Endothelial cell of umbilical vein (primary cell): ENCODE results near the gene RNF32. TPM values are rescaled to one million over a fixed set of nuclear protein-coding genes. Genes with fewer than 3 reads are reported as not detected.

ENCODE experiments used
- BruUV-seq: library from RNA; stranded (reverse); fragments of 400-500 nt; replicated peaks from 2 replicates; lab custom pipeline; 2021; lab: Mats Ljungman, UMichigan
- CTCF ChIA-PET: fragments of 300-600, 350-600 bp; sonication (Branson Sonifier 250); formaldehyde crosslinking; loops from one replicate; lab custom pipeline; 2021; ENCODE audit warnings: antibody characterized with exemption, inconsistent platforms; lab: Charles Lee
- POLR2A ChIA-PET: fragments of 300-600, 350-600 bp; sonication (Branson Sonifier 250); formaldehyde crosslinking; loops from one replicate; lab custom pipeline; 2021; ENCODE audit warnings: antibody characterized with exemption, inconsistent platforms; lab: Charles Lee
- DNase-seq: peaks from one replicate; pipeline ENCODE4 v3.0.0-alpha.2; 2011; ENCODE audit warnings: low read depth, low spot score
- FAIRE-seq: peaks from 2 replicates; lab custom pipeline; 2011; peaks lifted over from hg19 to GRCh38; lab: Jason Lieb, UNC
- H2AFZ ChIP-seq: 2 replicates; pipeline ENCODE4 v1.6.0; 2012; ENCODE audit warnings: low read depth, low read length, control low read depth, inconsistent platforms
- H3K27ac ChIP-seq: 2 replicates; pipeline ENCODE4 v1.5.1; 2011; ENCODE audit warnings: low read depth, mild to moderate bottlenecking, control low read depth, low read length, moderate library complexity; ENCODE audit not compliant: insufficient read depth
- H3K27me3 ChIP-seq, 2 experiments: 2 replicates each; pipeline versions ENCODE4 v1.6.0 to v1.6.1; 2011; ENCODE audit warnings: low read length in 2 of 2, mixed read lengths in 1 of 2; ENCODE audit not compliant: control insufficient read depth in 2 of 2, insufficient read depth in 2 of 2
- H3K36me3 ChIP-seq, 2 experiments: 2 replicates in 1 of 2; 3 replicates in 1 of 2; pipeline ENCODE4 v1.5.1; 2011; ENCODE audit warnings: low read length in 2 of 2, mild to moderate bottlenecking in 1 of 2, moderate library complexity in 1 of 2; ENCODE audit not compliant: control insufficient read depth in 2 of 2, insufficient read depth in 2 of 2; ENCODE audit errors: extremely low read depth in 1 of 2
- H3K4me1 ChIP-seq: 3 replicates; pipeline ENCODE4 v1.5.1; 2011; ENCODE audit warnings: mild to moderate bottlenecking, low read length; ENCODE audit not compliant: control insufficient read depth, insufficient read depth; ENCODE audit errors: extremely low read depth
- H3K4me2 ChIP-seq: 2 replicates; pipeline ENCODE4 v1.6.1; 2011; ENCODE audit warnings: low read length, control low read depth, mixed read lengths; ENCODE audit not compliant: insufficient read depth
- H3K4me3 ChIP-seq, 3 experiments: fragments of 200-600 bp in 1 of 3; sonication (generic), shearing (Covaris generic) in 1 of 3; replicated peaks in 1 of 3; 2 replicates each; pipeline ENCODE4 v1.5.1; 2011 to 2016; ENCODE audit warnings: control low read depth in 3 of 3, low read length in 3 of 3, mild to moderate bottlenecking in 2 of 3, inconsistent platforms in 1 of 3, low read depth in 1 of 3, moderate library complexity in 1 of 3; ENCODE audit not compliant: insufficient read depth in 1 of 3
- H3K79me2 ChIP-seq: 2 replicates; pipeline ENCODE4 v1.6.0; 2012; ENCODE audit warnings: low read length, inconsistent platforms; ENCODE audit not compliant: control insufficient read depth, insufficient read depth
- H3K9ac ChIP-seq: replicated peaks from 2 replicates; pipeline ENCODE3; 2011; ENCODE audit warnings: low read length, control low read depth; ENCODE audit not compliant: insufficient read depth; ENCODE audit errors: extremely low read depth
- H3K9me1 ChIP-seq: replicated peaks from 3 replicates; pipeline ENCODE4 v1.6.0; 2011; ENCODE audit warnings: mild to moderate bottlenecking, low read length; ENCODE audit not compliant: control insufficient read depth, insufficient read depth; ENCODE audit errors: extremely low read depth
- H3K9me3 ChIP-seq: replicated peaks from 2 replicates; pipeline ENCODE4 v1.5.1; 2012; ENCODE audit warnings: low read length, inconsistent platforms; ENCODE audit not compliant: control insufficient read depth, insufficient read depth
- H4K20me1 ChIP-seq: replicated peaks from 2 replicates; pipeline ENCODE3; 2011; ENCODE audit warnings: mild to moderate bottlenecking, low read length; ENCODE audit not compliant: control insufficient read depth, insufficient read depth; ENCODE audit errors: extremely low read depth
- CTCF ChIP-seq, 2 donors: IDR thresholded peaks; 1 replicate in 1 of 2; 2 replicates in 1 of 2; pipeline ENCODE4 v1.5.1; 2011; ENCODE audit warnings: low read length in 2 of 2, mild to moderate bottlenecking in 2 of 2, moderate library complexity in 2 of 2, control low read depth in 1 of 2, inconsistent platforms in 1 of 2, low read depth in 1 of 2; ENCODE audit not compliant: insufficient read depth in 1 of 2; ENCODE audit errors: extremely low read depth in 1 of 2
- EZH2 ChIP-seq: IDR thresholded peaks from 2 replicates; pipeline ENCODE4 v1.6.1; 2012; ENCODE audit warnings: borderline replicate concordance, low read depth, mild to moderate bottlenecking, moderate library complexity, low read length, inconsistent platforms; ENCODE audit not compliant: severe bottlenecking
- FOS ChIP-seq: IDR thresholded peaks from 2 replicates; pipeline ENCODE4 v1.6.1; 2011; ENCODE audit warnings: mild to moderate bottlenecking, low read length, moderate library complexity, borderline replicate concordance; ENCODE audit not compliant: insufficient read depth
- GATA2 ChIP-seq: IDR thresholded peaks from 2 replicates; pipeline ENCODE4 v1.7.0; 2011; ENCODE audit warnings: low read depth, mild to moderate bottlenecking, moderate library complexity, mixed read lengths, low read length; ENCODE audit not compliant: insufficient read length, insufficient read depth
- POLR2AphosphoS5 ChIP-seq: IDR thresholded peaks from 2 replicates; pipeline ENCODE4 v1.6.1; 2012; ENCODE audit warnings: low read depth, mild to moderate bottlenecking, control low read depth, low read length, moderate library complexity; ENCODE audit not compliant: insufficient read depth
- dilution Hi-C: fragments of 300-500 bp; cut with MboI; formaldehyde crosslinking; loops from one replicate; pipeline ENCODE4 v1.15.0; 2019; ENCODE audit warnings: low sequenced_read_pairs; ENCODE audit not compliant: extremely low pct_ligation_motif_present
- intact Hi-C: fragments of 100-400 bp; cut with micrococcal nuclease; formaldehyde crosslinking; loops from one replicate; pipeline ENCODE4 v1.10.0; 2022
- polyA plus RNA-seq, 4 experiments: library from polyadenylated mRNA; depleted of rRNA in 3 of 4; stranded (reverse) in 3 of 4; unstranded in 1 of 4; fragments of >200 nt; gene quantifications; 2 replicates each; pipeline versions ENCODE4 v1.2.1 to v1.2.3, GENCODE V29; 2011 to 2012; ENCODE audit warnings: missing spikeins in 1 of 4
- total RNA-seq: library from RNA; stranded (reverse); gene quantifications from 2 replicates; pipeline ENCODE4 v1.2.3, GENCODE V29; 2021

Gene RNF32
- total and polyA plus RNA-seq, 2 donors (not counting 3 experiments of a cell fraction or from before 2014, with no cell fraction given): 0.14 TPM; not detected in 1

- FAIRE-seq: no peak
- POLR2A ChIA-PET: no interaction called here
Measured at GRCh38 chr7:156680281-156680680, 39.7 kb downstream of the RNF32 start.

More at GRCh38 chr7:156680281-156680680, 39.7 kb downstream of the RNF32 start:
- DNase-seq: no peak
- no peaks in the 10 kb centered on the region for H3K4me1 ChIP-seq
- no peak for TF ChIP-seq POLR2AphosphoS5
- no peak for TF ChIP-seq GATA2
- no peak for TF ChIP-seq EZH2
- no peak for TF ChIP-seq FOS
- no peak for TF ChIP-seq CTCF (IDR thresholded peaks at IDR 0.05; ENCODE audit: extremely low read depth in 1 of 2, insufficient read depth in 1 of 2, low read depth in 1 of 2, low read length in 2 of 2)
- intact Hi-C loops: no loop called here
- CTCF ChIA-PET: no interaction called here
- H3K9ac ChIP-seq: no peak overlapping the region
- H3K27ac ChIP-seq: no peak overlapping the region
- no peaks in the 10 kb centered on the region for H3K27me3 ChIP-seq
- H3K9me3 ChIP-seq: no peaks in the 10 kb centered on the region
- no TSS peak for BruUV-seq
- H3K9me1 ChIP-seq: no peaks in the 10 kb centered on the region
- no peak overlapping the region for H2AFZ ChIP-seq
- H3K36me3 ChIP-seq: peaks cover 0 to 12% of the 10 kb centered on the region in 2 experiments
- dilution Hi-C loops: no loop called here
- H4K20me1 ChIP-seq: no peaks in the 10 kb centered on the region
- no peak overlapping the region for H3K4me3 ChIP-seq
- H3K4me2 ChIP-seq: no peak overlapping the region
- H3K79me2 ChIP-seq: no peaks in the 10 kb centered on the region
